ENCODE data around the gene MADD. TPM values are rescaled to one million over a fixed set of nuclear protein-coding genes. Genes with fewer than 3 reads are reported as not detected.

Gene MADD
- total RNA-seq, 1 donor from 2014 or later = 29.6 TPM

DNA sequence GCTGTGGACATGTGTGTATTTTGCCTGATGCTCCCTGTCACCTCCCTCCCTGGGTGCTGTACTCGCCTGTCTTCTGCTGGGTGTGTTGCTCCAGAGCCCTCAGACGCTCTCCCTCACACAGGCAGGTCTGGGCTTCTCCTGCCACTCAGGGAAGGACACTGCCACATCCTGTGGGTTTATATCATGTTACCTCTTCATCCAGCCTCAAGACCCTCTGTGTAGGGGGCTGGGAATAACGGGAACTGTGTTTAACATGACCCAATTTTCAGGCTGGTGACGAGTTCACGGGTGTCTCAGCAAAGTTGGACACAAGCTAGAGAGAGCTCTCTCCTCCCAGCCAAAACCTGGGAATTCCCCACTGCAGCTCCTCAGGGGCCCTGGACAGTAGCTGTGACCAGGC is 58.0 kb downstream of the MADD start:
- H3K27ac Mint-ChIP-seq (ENCODE audit: unreplicated experiment) = peak overlapping the region; percentile 59
- peaks cover 7% of the 10 kb centered on the region for H3K4me1 Mint-ChIP-seq (ENCODE audit: low read depth)
- H3K27me3 Mint-ChIP-seq (ENCODE audit: low read depth) = no peaks in the 10 kb centered on the region

DNA sequence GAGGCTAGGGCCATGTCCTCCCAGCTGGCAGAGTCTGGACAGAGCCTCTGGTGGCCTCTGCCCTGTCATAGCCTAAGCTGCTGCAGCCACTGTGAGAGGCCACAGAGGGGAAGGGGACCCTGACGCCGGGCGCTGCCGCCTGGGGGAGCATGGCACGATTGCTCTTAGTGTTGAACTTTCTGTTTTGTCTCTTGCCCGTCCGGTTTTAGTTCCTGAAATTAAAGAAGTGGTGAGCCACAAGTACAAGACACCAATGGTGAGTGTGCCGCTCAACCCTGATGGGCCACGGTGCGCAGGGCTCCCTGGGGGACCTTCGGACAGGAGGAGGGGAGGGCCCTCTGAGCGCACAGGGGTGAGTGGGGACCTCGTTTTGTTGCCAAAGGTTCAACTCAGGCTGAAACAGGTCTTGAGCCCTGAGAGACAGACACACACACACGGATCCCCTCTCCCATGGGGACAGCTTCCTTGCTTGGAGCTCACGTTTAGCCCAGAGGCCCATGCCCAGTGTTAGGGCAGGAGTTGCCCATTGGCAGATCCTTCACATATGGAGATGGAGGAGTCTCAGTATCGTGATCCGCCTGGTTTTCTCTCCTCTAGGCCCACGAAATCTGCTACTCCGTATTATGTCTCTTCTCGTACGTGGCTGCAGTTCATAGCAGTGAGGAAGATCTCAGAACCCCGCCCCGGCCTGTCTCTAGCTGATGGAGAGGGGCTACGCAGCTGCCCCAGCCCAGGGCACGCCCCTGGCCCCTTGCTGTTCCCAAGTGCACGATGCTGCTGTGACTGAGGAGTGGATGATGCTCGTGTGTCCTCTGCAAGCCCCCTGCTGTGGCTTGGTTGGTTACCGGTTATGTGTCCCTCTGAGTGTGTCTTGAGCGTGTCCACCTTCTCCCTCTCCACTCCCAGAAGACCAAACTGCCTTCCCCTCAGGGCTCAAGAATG is 58.8 kb downstream of the MADD start:
- Mint-ChIP-seq H3K4me1 (ENCODE audit: low read depth) (peaks cover 7% of the 10 kb centered on the region), H3K4me3 (ENCODE audit: unreplicated experiment) (no peak overlapping the region), H3K9me3 (ENCODE audit: low read depth) (no peaks in the 10 kb centered on the region), H3K27ac (ENCODE audit: unreplicated experiment) (no peak overlapping the region), H3K27me3 (ENCODE audit: low read depth) (no peaks in the 10 kb centered on the region), H3K36me3 (ENCODE audit: low read depth) (peaks cover 17% of the 10 kb centered on the region)
- no peak for DNase-seq (ENCODE audit: low spot score)
- TF ChIP-seq, protein P1, sequence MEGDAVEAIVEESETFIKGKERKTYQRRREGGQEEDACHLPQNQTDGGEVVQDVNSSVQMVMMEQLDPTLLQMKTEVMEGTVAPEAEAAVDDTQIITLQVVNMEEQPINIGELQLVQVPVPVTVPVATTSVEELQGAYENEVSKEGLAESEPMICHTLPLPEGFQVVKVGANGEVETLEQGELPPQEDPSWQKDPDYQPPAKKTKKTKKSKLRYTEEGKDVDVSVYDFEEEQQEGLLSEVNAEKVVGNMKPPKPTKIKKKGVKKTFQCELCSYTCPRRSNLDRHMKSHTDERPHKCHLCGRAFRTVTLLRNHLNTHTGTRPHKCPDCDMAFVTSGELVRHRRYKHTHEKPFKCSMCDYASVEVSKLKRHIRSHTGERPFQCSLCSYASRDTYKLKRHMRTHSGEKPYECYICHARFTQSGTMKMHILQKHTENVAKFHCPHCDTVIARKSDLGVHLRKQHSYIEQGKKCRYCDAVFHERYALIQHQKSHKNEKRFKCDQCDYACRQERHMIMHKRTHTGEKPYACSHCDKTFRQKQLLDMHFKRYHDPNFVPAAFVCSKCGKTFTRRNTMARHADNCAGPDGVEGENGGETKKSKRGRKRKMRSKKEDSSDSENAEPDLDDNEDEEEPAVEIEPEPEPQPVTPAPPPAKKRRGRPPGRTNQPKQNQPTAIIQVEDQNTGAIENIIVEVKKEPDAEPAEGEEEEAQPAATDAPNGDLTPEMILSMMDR (IDR thresholded peaks at IDR 0.05) = no peak

More for the DNA sequence above, 58.0 kb downstream of the MADD start:
- DNase-seq (ENCODE audit: low spot score) = no peak
- H3K9me3 Mint-ChIP-seq (ENCODE audit: low read depth) = no peaks in the 10 kb centered on the region
- TF ChIP-seq, protein P1 (IDR thresholded peaks at IDR 0.05) = no peak
- no peak overlapping the region for H3K4me3 Mint-ChIP-seq (ENCODE audit: unreplicated experiment)
- H3K36me3 Mint-ChIP-seq (ENCODE audit: low read depth) = peaks cover 17% of the 10 kb centered on the region

DNA sequence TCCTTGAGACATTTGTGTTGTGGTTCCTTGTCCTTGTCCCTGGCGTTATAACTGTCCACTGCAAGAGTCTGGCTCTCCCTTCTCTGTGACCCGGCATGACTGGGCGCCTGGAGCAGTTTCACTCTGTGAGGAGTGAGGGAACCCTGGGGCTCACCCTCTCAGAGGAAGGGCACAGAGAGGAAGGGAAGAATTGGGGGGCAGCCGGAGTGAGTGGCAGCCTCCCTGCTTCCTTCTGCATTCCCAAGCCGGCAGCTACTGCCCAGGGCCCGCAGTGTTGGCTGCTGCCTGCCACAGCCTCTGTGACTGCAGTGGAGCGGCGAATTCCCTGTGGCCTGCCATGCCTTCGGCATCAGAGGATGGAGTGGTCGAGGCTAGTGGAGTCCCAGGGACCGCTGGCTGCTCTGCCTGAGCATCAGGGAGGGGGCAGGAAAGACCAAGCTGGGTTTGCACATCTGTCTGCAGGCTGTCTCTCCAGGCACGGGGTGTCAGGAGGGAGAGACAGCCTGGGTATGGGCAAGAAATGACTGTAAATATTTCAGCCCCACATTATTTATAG is 59.6 kb downstream of the MADD start:
- Mint-ChIP-seq H3K9me3 (ENCODE audit: low read depth) (no peaks in the 10 kb centered on the region), H3K4me1 (ENCODE audit: low read depth) (peaks cover 7% of the 10 kb centered on the region), H3K36me3 (ENCODE audit: low read depth) (peaks cover 17% of the 10 kb centered on the region), H3K4me3 (ENCODE audit: unreplicated experiment) (no peak overlapping the region), H3K27ac (ENCODE audit: unreplicated experiment) (peak overlapping the region; percentile 12), H3K27me3 (ENCODE audit: low read depth) (no peaks in the 10 kb centered on the region)
- TF ChIP-seq, protein P1 (IDR thresholded peaks at IDR 0.05) = no peak
- no peak for DNase-seq (ENCODE audit: low spot score)

DNA sequence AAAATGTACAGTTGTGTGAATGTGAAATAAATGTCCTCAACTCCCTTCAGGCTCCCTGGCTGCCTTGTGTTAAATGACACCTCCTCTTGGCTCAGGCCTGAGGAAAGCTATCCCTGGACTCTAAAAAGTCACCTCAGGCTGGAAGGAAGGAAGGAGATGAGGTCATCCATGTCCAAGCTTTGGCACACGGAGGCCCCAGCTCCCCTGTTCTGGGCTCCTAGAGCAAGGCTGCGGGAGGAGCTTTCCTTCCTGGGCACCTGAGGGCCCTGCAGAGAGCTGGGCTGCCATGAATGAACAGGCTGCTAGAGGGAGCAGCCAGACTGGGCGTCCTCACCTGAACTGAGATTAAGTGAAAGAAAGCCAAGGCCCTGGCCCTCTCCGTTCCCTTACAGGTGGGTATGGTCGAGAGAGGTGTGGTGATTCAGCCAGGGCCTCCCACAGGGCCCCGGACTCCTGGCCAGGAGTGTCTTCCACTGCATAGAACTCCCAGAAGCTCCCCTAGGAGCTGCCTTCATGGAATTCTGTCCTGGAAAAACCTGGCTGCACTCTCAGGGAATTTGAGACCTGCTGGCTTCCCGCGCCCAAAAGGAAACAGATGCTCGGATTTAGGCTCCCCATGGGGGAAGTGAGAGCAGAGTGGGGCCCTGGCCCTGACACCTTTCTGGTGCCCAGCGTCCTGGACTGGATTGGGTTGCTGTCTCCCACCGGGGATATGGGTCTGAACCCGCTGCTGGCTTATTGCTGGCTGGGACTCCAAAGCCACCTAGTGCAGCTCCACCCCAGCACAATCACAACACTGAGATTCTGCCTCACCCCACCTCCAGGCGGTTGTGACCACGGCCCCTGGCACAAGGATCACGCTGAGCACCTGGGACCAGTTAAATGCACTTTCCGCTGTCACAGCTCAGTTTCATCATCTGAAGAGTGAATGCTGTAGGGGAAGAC is 60.3 kb downstream of the MADD start:
- DNase-seq (ENCODE audit: low spot score) = no peak
- TF ChIP-seq, protein P1 (IDR thresholded peaks at IDR 0.05) = no peak
- Mint-ChIP-seq H3K4me1 (ENCODE audit: low read depth) (peaks cover 7% of the 10 kb centered on the region), H3K27ac (ENCODE audit: unreplicated experiment) (peak overlapping the region; percentile 74), H3K9me3 (ENCODE audit: low read depth) (no peaks in the 10 kb centered on the region), H3K36me3 (ENCODE audit: low read depth) (peaks cover 11% of the 10 kb centered on the region), H3K27me3 (ENCODE audit: low read depth) (no peaks in the 10 kb centered on the region), H3K4me3 (ENCODE audit: unreplicated experiment) (no peak overlapping the region)

Measured in chondrocyte (in vitro differentiated cells).